Fibroblast of skin of left biceps (primary cell): ENCODE measurements around the gene MARCHF7.
"Not testable (repeated sequence)": the region's sequence is repeated elsewhere in the genome, so short reads cannot be mapped to it uniquely, and the experiment has no call there.

Experiments
- DNase-seq, 2 experiments: peaks; one replicate each; pipeline ENCODE4 v3.0.0-alpha.2; 2013; ENCODE audit warnings: low read depth in 2 of 2

MARCHF7 gene

GRCh38 chr2:159720676-159721075, 8.4 kb downstream of the MARCHF7 start:
- DNase-seq = no peak

- no peak for DNase-seq
Measured at GRCh38 chr2:159722580-159722979, 10.3 kb downstream of the MARCHF7 start.

GRCh38 chr2:159724795-159725572, 12.7 kb downstream of the MARCHF7 start:
- DNase-seq = not testable (repeated sequence)

GRCh38 chr2:159725713-159726112, 13.4 kb downstream of the MARCHF7 start:
- no peak for DNase-seq

GRCh38 chr2:159728629-159729028, 16.3 kb downstream of the MARCHF7 start:
- no peak for DNase-seq

GRCh38 chr2:159735648-159736047, 23.3 kb downstream of the MARCHF7 start:
- DNase-seq = no peak

GRCh38 chr2:159736048-159736447, 23.7 kb downstream of the MARCHF7 start:
- no peak for DNase-seq

GRCh38 chr2:159737292-159737916, 25.1 kb downstream of the MARCHF7 start:
- no peak for DNase-seq

- no peak for DNase-seq
Measured at GRCh38 chr2:159737917-159738296, 25.6 kb downstream of the MARCHF7 start.

- no peak for DNase-seq
Measured at GRCh38 chr2:159738509-159739390, 26.4 kb downstream of the MARCHF7 start.

GRCh38 chr2:159742846-159743245, 30.5 kb downstream of the MARCHF7 start:
- no peak for DNase-seq

- DNase-seq = no peak
Measured at GRCh38 chr2:159744363-159744762, 32.1 kb downstream of the MARCHF7 start.

- not testable (repeated sequence) for DNase-seq
Measured at GRCh38 chr2:159745237-159745636, 32.9 kb downstream of the MARCHF7 start.

- DNase-seq = no peak
Measured at GRCh38 chr2:159748089-159748488, 35.8 kb downstream of the MARCHF7 start.

GRCh38 chr2:159750873-159751272, 38.6 kb downstream of the MARCHF7 start:
- DNase-seq = no peak

- DNase-seq = no peak
Measured at GRCh38 chr2:159753797-159754196, 41.5 kb downstream of the MARCHF7 start.

GRCh38 chr2:159755014-159755413, 42.7 kb downstream of the MARCHF7 start:
- DNase-seq = no peak

- DNase-seq = no peak
Measured at GRCh38 chr2:159755788-159756187, 43.5 kb downstream of the MARCHF7 start.

GRCh38 chr2:159758239-159758638, 45.9 kb downstream of the MARCHF7 start:
- DNase-seq = no peak

- no peak for DNase-seq
Measured at GRCh38 chr2:159758686-159759085, 46.4 kb downstream of the MARCHF7 start.

- no peak for DNase-seq
Measured at GRCh38 chr2:159759577-159759976, 47.3 kb downstream of the MARCHF7 start.

GRCh38 chr2:159760326-159760725, 48.0 kb downstream of the MARCHF7 start:
- no peak for DNase-seq
